DMS53 (cell line): ENCODE measurements around the gene ZNF692.
"Not testable (repeated sequence)": the region's sequence is repeated elsewhere in the genome, so short reads cannot be mapped to it uniquely, and the experiment has no call there.

Experiments
- DNase-seq: peaks from one replicate; lab custom pipeline; 2025; lab: John Stamatoyannopoulos, UW

The ZNF692 gene, protein sequence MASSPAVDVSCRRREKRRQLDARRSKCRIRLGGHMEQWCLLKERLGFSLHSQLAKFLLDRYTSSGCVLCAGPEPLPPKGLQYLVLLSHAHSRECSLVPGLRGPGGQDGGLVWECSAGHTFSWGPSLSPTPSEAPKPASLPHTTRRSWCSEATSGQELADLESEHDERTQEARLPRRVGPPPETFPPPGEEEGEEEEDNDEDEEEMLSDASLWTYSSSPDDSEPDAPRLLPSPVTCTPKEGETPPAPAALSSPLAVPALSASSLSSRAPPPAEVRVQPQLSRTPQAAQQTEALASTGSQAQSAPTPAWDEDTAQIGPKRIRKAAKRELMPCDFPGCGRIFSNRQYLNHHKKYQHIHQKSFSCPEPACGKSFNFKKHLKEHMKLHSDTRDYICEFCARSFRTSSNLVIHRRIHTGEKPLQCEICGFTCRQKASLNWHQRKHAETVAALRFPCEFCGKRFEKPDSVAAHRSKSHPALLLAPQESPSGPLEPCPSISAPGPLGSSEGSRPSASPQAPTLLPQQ

DNA sequence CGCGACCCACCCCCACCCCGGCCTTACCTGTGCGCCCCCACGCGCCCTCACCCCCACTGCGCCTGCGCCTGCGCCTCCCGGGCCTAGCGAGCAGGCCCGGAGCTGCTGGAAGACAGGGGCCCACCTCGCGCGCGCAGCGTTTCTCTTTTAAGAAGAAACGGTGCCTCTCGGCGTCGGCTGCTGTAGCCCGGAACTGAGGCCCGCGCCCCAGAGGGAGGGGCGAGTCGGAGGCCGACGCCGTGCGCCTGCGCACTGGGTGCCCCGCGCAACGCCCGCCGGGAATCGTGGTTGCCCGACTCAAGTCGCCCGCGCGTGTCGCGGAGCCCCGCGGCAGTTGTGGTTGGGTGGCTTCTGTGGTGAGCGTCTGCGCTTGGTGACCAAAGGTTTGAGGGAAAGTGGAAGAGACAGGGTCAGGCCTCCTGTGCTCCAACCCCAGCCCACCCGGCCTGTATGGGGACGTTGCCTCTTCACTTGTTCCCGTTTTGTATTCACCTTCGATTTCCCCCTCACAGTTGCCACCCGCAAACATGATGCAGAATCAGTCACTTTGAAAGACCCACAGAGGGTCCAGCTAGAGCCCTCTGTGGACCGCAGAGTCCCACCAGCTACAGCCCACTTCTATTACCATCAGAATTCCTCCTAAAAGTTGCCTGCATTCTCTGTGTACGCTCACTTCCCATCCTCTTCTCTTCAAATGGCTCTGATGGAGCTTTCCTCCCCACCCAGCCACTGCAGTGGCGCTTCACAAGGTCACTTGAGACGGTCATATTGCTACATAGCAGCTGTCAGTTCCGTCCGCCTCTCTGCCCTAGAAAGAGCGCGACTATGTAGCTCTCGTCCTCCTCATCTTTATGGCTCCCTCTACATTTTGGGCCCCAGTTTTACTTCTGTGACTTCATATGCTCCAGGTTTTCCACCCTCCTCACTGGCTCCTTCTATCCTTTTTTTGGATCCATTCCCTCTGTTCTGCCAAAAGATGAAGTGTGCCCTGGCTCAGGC, at the start of gene ZNF692:
TSS of gene ZNF692 (minus strand) at position 195 of the 999 bp plus-strand sequence. CDS start 776 bp downstream, outside the sequence.
- DNase-seq = peak; percentile 99

DNA sequence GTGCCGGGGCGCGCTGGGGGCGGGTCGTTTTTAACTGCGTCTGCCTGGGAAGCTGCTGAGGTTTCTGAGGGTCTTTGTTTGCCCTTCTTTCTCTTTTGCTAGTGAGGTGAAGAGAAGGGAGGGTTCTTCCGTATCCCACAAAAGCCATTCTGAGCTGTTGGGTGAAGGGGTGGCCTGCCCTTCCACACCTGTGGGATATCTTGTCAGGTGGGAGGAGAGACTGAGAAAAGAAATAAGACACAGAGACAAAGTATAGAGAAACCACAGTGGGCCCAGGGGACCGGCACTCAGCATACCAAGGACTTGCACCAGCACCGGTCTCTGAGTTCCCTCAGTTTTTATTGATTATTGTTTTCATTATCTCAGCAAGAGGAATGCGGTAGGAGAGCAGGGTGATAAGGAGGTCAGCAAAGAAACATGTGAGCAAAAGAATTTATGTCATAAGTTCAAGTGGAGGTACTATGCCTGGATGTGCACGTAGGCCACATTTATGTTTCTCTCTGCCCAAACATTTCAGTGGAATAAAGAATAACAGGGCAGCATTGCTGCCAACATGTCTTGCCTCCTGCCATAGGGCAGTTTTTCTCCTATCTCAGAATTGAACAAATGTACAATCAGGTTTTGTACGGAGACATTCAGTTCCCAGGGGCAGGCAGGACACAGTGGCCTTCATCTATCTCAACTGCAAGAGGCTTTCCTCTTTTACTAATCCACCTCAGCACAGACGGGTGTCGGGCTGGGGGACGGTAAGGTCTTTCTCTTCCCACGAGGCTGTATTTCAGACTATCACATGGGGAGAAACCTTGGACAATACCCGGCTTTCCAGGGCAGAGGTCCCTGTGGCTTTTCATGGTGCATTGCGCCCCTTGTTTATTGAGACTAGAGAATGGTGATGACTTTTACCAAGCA, 48.1 kb upstream of the ZNF692 start:
- peak; percentile 39 for DNase-seq

DNA sequence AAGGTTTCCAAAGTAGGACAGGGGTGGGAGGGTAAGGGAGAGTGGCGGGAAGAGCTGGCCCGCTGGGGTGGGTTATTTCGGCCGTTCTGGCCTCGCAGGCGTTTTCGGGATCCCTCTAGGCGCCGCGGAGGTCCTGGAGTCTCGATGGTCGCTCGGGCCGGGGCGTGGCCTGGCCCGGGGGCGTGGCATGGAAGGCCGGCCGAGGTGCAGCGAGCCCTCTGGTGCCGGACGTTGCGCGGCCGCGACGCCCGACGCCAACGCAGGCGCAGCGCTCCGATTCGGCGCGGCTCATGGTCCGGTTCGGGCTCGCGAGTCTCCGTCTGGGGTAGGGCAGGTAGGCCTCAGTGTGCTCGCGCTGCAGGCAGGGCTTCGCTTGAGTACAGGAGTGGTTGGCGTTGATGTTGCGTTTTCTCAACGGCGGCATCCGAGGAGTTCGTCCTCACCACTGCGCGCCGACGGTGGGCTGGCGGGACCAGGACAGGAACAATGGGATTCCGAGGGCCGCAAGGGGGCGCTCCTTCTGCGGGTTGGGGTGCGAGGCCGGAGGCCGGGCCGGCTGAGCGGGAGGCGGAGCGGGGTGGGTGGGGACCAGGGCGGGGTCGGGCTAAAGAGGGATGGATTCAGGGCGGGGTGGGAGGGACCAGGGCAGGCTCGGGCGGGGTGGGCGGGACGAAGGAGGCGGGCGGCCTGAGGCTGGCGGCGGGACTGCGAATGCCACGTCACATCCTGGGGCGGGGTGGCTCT, 47.3 kb upstream of the ZNF692 start, which contains the start of gene PGBD2:
TSS of gene PGBD2 (plus strand) at position 227 of the 744 bp plus-strand sequence. CDS start 7,628 bp downstream, outside the sequence.
- DNase-seq = peak; percentile 95

DNA sequence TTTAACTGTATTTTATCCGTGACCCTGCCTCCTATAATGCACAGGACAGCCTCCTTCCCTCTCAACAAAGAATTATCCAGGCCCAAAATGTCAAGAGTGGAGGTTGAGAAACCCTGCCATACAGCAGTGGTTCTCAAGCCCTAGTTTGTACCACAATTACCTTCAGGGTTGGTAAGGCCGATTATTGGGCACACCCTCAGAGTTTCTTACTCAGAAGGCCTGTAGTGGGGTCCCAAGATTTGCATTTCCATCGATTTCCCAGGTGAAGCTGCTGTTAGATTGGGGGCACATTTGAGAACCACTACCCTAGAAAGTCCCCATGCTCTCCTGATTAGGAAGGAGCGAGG, 46.8 kb upstream of the ZNF692 start:
- peak; percentile 39 for DNase-seq

DNA sequence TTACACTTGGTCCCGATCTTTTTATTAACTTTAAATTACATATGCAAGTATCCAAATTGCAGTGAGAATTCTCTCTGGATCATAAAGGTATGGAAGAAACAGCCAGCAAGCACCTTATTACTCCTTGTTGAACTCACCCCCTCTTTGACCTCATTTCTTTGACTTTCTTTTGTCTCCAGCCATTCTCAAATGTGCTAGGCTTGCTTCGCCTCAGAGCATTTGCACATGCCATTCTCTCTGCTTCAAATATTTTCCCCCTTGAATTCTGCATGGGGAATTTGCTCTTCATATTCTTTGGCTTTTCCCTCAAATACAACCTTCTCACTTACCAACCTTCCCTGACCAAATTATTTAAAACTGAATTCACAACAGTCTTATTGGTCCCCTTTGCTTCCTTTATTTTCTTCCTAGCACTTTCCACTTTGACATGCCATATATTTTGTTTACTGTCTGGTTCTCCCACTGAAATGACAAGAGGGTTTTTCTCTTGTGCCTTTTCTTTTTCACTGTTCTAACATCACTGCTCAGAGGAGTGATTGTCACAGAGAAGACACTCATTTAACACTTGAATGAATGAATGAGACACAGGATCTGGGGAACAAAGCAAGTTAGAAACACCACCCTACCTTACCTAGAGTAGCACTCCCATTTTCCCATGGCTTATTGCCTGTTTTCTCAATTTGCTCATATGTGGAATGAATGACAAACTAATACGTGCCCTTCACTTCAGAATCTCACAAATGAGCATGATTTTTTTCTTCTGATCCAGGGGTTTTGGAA, 45.7 kb upstream of the ZNF692 start:
- no peak for DNase-seq

DNA sequence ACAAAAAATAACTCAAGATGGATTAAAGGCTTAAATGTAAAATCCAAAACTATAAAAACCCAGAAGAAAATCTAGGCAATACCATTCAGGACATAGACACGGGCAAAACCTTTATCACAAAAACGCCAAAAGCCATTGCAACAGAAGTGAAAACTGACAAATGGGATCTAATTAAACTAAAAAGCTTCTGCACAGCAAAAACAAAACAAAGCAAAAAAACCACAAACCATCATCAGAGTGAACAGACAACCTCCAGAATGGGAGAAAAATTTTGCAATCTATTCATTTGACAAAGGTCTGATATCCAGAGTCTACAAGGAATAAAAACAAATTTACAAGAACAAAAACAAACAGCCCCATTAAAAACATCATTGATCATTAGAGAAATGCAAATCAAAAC, 42.7 kb upstream of the ZNF692 start:
- DNase-seq = no peak

DNA sequence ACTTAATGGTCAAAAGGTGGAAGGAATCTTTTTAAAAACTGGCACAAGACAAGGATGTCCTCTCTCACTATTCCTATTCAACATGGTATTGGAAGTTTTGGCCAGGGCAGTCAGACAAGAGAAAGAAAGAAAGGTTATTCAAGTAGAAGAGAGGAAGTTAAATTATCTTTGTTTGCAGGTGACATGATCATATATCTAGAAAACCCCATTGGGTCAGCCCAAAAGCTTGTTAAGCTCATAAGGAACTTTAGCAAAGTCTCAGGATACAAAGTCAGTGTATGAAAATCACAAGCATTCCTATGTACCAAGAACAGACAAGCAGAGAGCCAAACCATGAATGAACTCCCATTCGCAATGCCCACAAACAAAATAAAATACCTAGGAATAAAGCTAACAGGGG, 41.8 kb upstream of the ZNF692 start:
- DNase-seq = no peak

DNA sequence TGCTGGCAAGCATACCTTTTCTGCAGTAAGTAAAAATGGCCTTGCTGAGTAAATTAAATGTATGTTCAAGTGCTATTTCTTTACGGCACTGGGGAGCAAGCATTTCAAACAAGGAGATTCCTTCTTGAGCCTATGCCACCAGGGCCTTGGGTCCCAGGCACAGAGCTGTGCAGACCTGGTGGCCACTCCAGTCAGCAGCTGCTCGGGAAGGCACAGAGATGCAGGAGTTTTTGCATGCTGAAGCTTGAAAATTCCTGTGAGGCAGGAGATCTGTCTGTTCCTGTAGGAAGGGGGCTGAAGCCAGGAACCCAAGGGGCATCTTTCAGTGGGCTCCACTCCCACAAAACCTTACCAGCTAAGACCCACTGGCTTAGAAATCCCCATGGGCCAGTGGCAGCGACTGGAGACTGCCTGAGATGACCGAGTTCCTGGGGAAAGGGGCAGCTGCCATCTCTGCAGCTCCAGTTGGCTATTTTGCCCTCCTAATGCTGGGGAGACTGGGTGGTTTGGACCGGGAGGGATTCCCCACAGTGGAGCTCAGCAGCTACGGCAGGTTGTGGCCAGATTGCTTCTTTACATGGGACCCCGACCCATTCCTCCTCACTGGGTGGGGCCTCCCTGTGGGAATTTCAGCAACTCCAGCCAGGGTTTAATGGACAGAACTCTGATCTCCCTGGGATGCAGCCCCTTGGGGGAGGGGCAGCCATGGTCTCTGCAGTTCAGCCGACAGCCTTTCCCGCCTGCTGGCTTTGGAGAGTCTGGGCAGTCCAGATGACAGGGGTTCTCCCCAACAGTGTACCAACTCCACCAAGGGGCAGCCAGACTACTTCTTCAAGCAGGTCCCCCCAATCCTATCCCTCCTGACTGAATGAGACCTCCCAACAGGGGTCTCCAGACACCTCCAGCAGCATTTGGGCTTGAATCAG, 38.8 kb upstream of the ZNF692 start:
- DNase-seq = no peak

DNA sequence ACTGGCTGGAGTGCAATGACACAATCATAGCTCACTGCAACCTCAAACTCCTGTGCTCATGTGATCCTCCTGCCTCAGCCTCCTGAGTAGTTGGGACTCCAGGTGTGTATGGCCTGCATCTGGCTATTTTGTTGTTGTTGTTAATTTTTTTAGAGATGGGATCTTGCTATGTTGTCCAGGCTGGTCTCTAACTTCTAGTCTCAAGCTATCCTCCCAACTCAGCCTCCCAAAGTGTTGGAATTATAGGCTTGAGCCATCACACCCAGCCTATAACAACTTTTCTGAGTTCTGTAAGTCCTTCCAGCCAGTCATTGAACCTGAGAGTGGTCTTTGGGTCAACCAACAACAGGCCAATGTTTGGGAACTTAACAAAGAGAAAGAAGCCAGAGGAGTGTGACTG, 36.0 kb upstream of the ZNF692 start:
- DNase-seq = no peak

DNA sequence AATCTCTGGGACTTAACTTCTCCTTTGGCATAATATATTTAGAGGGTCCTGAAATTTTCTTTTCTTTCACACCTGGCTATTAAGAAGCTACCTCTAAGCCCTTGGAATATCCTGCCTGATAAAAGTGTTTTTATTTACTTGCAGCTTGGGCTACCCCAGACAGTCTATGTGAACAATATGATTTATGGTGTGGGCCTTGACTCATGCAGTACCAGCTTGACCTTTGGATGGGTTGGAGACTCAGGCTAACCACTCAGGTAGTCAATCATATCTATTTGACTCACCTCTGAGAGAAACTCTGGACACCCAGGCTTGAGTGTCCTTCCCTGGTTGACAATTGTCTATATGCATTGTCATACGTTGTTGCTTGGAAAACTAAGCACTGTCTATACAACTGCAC, 33.7 kb upstream of the ZNF692 start:
- DNase-seq = peak; percentile 51

DNA sequence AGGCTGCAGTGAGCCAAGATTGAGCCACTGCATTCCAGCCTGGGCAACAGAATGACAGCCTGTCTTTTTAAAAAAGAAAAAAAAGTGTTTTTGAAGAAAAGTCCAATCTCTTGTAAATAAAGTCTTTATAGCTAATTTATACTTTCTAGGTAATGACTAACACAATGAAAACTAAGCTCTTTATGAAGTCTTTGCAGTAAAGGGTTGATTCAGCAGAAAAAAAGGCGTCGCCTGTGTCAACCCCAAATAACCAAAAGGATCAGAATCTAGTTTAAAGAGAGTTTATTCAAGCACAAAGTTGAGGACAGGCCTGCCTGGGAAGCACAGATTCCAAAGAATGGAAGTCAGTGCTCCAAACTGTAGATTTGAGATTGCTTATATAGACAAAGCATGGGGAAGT, 32.9 kb upstream of the ZNF692 start:
- DNase-seq = no peak

DNA sequence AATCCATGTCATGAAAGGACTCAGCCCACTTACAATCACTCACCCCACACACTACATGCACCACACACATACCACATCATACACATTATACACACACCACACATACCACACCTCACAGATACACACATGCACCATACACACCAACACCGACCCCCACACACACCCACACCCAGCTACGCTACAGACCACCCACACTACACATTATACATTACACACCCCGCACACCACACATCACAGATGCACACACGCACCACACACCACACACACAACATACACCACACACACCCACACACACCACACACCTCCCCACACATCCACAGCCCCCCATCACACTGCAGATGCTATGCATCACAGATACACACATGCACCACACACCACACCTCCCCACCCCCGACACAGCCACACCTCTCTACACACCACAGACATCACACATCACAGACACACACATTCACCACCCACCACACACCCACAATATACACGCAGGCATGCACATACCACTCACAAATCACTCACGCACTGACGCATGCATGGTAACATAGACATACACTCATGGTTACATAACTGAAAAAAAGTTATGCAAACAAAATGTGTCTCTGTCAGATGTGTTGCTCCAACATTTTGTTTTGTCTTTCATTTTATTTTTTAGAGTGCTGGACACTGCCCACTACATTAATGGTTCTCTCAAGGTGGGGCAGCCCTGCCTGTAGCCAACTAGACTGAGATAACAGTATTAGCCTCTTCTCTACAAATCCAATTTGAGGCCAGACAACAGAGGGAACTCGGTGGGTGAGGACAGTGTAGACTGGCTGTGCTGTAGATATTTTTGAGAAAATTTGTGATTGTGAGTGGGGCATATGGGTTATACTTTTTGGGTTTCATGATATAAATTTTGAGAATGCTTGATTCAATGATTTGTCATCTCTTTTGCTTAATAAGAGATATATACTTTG, 31.9 kb upstream of the ZNF692 start:
- no peak for DNase-seq

DNA sequence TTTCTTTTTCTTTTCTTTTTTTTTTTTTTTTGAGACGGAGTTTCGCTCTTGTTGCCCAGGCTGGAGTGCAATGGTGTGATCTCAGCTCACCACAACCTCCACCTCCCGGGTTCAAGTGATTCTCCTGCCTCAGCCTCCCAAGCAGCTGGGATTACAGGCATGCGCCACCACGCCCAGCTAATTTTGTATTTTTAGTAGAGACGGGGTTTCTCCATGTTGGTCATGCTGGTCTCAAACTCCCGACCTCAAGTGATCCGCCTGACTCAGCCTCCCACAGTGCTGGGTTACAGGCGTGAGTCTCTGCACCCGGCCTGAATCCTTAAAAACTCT, 31.0 kb upstream of the ZNF692 start:
- not testable (repeated sequence) for DNase-seq

DNA sequence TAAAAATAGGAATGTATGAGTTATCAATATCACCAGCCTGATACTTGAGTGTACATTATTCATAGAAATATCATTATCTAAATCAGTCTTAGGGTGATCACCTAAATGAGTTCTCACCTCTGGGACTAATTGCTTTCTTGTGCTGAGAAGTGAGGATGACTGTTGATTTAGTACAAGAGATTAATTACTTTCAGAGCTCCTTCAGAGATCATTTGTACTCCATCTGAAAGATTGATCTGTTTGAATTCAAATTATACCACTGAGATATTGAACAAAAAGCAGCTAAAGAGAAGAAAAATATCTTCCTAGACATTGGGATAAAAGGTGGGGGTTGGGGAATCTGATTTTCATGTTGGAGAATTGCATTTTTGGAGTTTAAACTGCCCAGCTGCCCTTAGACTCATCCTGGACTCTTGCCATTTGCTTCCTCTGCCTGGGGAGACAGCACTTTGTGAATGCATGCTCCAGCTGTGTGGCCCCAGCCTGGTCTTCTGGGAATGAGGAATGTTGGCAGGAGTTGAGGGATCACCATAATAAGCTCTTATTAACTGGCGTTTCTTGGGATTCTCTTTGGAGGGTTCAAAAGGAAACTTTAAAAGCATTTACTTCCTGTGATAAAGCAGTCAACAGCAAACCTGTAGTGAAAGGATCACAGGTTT, 27.5 kb upstream of the ZNF692 start:
- DNase-seq = no peak

DNA sequence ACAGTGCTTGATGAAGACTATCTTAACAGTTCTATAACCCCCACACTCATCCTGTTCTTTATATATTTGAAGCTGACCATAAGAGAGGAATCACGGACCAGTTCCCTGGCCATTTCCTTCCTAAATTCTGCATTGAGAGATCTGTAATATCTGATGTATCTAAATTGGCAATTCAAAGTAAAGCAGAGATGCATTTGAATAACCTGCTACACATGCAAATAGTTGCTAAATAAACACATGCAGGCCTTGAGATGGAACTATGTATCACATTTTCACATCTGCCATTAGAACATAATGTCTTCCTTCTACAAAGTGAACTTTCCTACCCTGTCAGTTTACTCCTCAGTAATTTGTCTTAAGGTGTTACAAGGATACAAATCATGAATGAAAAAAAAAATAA, 26.8 kb upstream of the ZNF692 start:
- DNase-seq = no peak

DNA sequence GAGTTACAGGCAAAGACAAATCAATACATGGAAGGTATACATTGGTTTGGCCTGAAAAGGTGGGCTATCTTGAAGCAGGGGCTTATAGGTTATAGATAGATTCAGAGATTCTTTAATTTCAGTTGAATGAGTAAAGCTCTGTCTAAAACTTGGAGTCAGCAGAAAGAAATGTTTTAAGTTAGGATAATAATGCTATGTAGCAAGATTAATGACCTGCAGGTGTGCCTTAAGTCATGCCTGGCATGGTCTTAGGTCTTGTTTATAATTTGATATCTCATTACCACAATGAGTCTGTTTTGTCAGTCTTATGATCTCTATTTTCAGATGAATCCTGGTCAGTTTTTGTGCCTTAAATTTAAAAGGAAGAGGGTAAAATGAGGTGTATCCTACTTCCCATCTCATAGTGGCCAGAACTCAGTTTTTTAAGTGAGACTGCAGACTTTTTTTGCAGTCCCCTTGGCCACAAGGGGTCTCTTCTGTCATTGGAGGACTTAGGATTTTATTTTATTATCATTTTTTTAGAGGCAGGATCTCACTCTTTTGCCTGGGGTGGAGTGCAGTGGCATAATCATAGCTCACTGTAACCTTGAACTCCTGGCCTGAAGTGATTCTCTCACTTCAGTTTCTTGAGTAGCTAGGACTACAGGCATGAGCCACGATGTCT, 25.9 kb upstream of the ZNF692 start:
- DNase-seq = no peak

DNA sequence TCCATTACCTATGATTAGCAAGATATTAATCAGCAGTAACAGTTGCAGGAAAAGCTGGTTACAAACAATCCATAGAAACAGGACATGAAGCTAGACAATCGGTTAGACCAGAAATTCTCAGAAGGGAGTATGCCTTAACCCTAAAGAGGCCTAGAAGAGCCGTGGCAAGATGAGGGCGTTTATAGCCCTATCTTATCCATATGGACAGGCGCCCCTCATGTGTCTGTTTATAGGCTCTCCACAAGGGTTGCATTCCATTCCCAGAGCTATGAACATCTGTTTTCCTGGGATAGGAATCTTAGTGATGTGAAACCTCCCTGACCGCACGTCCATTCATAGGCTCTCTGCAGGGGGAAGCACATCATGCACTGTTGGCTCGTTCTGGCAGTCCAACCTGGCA, 23.5 kb upstream of the ZNF692 start:
- not testable (repeated sequence) for DNase-seq
